Fibroblast of the aortic adventitia (primary cell): ENCODE data around the gene UHRF1. TPM values are rescaled to one million over a fixed set of nuclear protein-coding genes. Genes with fewer than 3 reads are reported as not detected.
A peak's percentile ranks its signal among the peaks of the same experiment; 100 is the strongest.

Source experiments
- DNase-seq: peaks from one replicate; pipeline ENCODE4 v3.0.0-alpha.2; 2010; ENCODE audit warnings: low read depth
- H3K4me3 ChIP-seq: 2 replicates; pipeline ENCODE4 v1.5.1; 2011; ENCODE audit warnings: low read depth, mild to moderate bottlenecking, control low read depth, low read length, moderate library complexity
- CTCF ChIP-seq: IDR thresholded peaks from 2 replicates; pipeline ENCODE4 v1.5.1; 2011; ENCODE audit warnings: mild to moderate bottlenecking, low read length, control low read depth, inconsistent platforms; ENCODE audit not compliant: insufficient read depth
- small RNA-seq: library from RNA; depleted of rRNA; stranded (forward); fragments of <200 nt; gene quantifications from one replicate; pipeline ENCODE3, GENCODE V24; 2012
- total RNA-seq: library from RNA; depleted of rRNA; stranded (reverse); fragments of >200 nt; gene quantifications from 2 replicates; pipeline ENCODE4 v1.2.3, GENCODE V29; 2012; ENCODE audit warnings: low replicate concordance

UHRF1 gene
- total RNA-seq, 1 donor: 61.8 TPM

- no peak overlapping the region for H3K4me3 ChIP-seq
- TF ChIP-seq CTCF: no peak
- DNase-seq: peak; percentile 48
Observed at GRCh38 chr19:5006201-5006600, 96.9 kb downstream of the UHRF1 start.

GRCh38 chr19:5006821-5007220, 97.5 kb downstream of the UHRF1 start:
- DNase-seq: no peak
- no peak overlapping the region for H3K4me3 ChIP-seq
- TF ChIP-seq CTCF: no peak

Small RNAs within 50 kb of the gene (small RNA-seq; reads per million reads assigned to genes)
- gene MIR4747: not detected

Other genes starting within 250 kb of the UHRF1 start
- gene MYDGF, start 239.2 kb upstream of the UHRF1 start, total RNA-seq: 61.2 and 112 TPM in 2 replicates
- gene DPP9, start 185.7 kb upstream of the UHRF1 start, total RNA-seq: 53.1 and 70.9 TPM in 2 replicates
- gene FEM1A, start 117.8 kb upstream of the UHRF1 start, total RNA-seq: 5.8 and 8.8 TPM in 2 replicates
- gene TICAM1, start 77.8 kb upstream of the UHRF1 start, total RNA-seq: 0.65 and 3.2 TPM in 2 replicates
- gene PLIN3, start 41.8 kb upstream of the UHRF1 start, total RNA-seq: 88.1 and 227 TPM in 2 replicates
- not detected in 2 replicates for gene ARRDC5, start 6.6 kb upstream of the UHRF1 start, total RNA-seq
- 13.5 and 17.3 TPM in 2 replicates for gene KDM4B, start 59.6 kb downstream of the UHRF1 start, total RNA-seq